ENCODE measurements around the gene TMBIM6. TPM values are rescaled to one million over a fixed set of nuclear protein-coding genes. Genes with fewer than 3 reads are reported as not detected.

The TMBIM6 gene
- total RNA-seq, 2 experiments from 2014 or later = 120 to 170 TPM

- Histone ChIP-seq H3K4me2 (ENCODE audit: low read length) (peak overlapping the region; percentile 95), H3K4me1 (ENCODE audit: insufficient read depth, low read length, poor library complexity, severe bottlenecking) (peaks cover 57% of the 10 kb centered on the region), H3K4me3 (ENCODE audit: low read depth, low read length, poor library complexity, severe bottlenecking) (peak overlapping the region; percentile 90), H2AFZ (ENCODE audit: low read length) (no peak overlapping the region), H3K27ac (ENCODE audit: low read depth, low read length, poor library complexity, severe bottlenecking) (no peak overlapping the region), H3K79me2 (ENCODE audit: insufficient read depth, low read depth, low read length) (peaks cover 56% of the 10 kb centered on the region), H3K9me3 (ENCODE audit: low read length) (no peaks in the 10 kb centered on the region), H4K20me1 (ENCODE audit: insufficient read depth, low read length) (peaks cover 10% of the 10 kb centered on the region; the same call in 1 of the 2 replicates), H3K36me3 (ENCODE audit: insufficient read depth, low read length) (no peaks in the 10 kb centered on the region), H3K9me2 (ENCODE audit: insufficient read depth, low read length) (no peaks in the 10 kb centered on the region)
- intact Hi-C loops (cut with micrococcal nuclease; ENCODE audit: unreplicated experiment) = loop anchor here (2.0 kb wide), 1 partner anchor 69 kb away; no protein-coding TSS in a partner anchor
- TF ChIP-seq CTCF (conservative IDR thresholded peaks at IDR 0.05; ENCODE audit: low read length) (no peak), EZH2phosphoT487 (IDR thresholded peaks at IDR 0.05; ENCODE audit: borderline replicate concordance, low read depth, low read length) (no peak)
- TSS peak; percentile 57 for BruUV-seq (replicated peaks)
- ChIA-PET CTCF (ENCODE audit: unreplicated experiment) (interaction anchor here (1.0 to 1.3 kb wide), 2 partner anchors 15 to 62 kb away, joined by 3 to 7 read pairs; no protein-coding TSS in a partner anchor), POLR2A (interaction anchor here (0.5 to 3.4 kb wide), 11 partner anchors 9 to 591 kb away, joined by 3 to 18 read pairs (median 4); partner anchors contain the start of genes PRPF40B and TMBIM6)
- DNase-seq (ENCODE audit: low spot score) = peak; percentile 37
Observed at GRCh38 chr12:49705479-49706134, 35.8 kb upstream of the TMBIM6 start.

- intact Hi-C loops (cut with micrococcal nuclease; ENCODE audit: unreplicated experiment) = loop anchor here (1.0 to 2.0 kb wide), 3 partner anchors 43 to 70 kb away; no protein-coding TSS in a partner anchor
- no peak for TF ChIP-seq CTCF (conservative IDR thresholded peaks at IDR 0.05; ENCODE audit: low read length)
- TF ChIP-seq EZH2phosphoT487 (IDR thresholded peaks at IDR 0.05; ENCODE audit: borderline replicate concordance, low read depth, low read length) = no peak
- no TSS peak for BruUV-seq (replicated peaks)
- Histone ChIP-seq H3K79me2 (ENCODE audit: insufficient read depth, low read depth, low read length) (peaks cover 46% of the 10 kb centered on the region; the same call in 1 of the 2 replicates), H2AFZ (ENCODE audit: low read length) (peak overlapping the region; percentile 51; the same call in 1 of the 2 replicates), H3K4me3 (ENCODE audit: low read depth, low read length, poor library complexity, severe bottlenecking) (peak overlapping the region; percentile 90), H3K4me1 (ENCODE audit: insufficient read depth, low read length, poor library complexity, severe bottlenecking) (peaks cover 47% of the 10 kb centered on the region), H3K4me2 (ENCODE audit: low read length) (peak overlapping the region; percentile 95), H3K36me3 (ENCODE audit: insufficient read depth, low read length) (no peaks in the 10 kb centered on the region), H4K20me1 (ENCODE audit: insufficient read depth, low read length) (peaks cover 10% of the 10 kb centered on the region; the same call in 1 of the 2 replicates), H3K27ac (ENCODE audit: low read depth, low read length, poor library complexity, severe bottlenecking) (peak overlapping the region; percentile 50), H3K9me3 (ENCODE audit: low read length) (no peaks in the 10 kb centered on the region), H3K9me2 (ENCODE audit: insufficient read depth, low read length) (no peaks in the 10 kb centered on the region)
- DNase-seq (ENCODE audit: low spot score) = peak; percentile 48
- POLR2A ChIA-PET = interaction anchor here (1.0 to 1.4 kb wide), 4 partner anchors 9 to 41 kb away, joined by 3 to 5 read pairs (median 4); partner anchors contain the start of gene TMBIM6
- CTCF ChIA-PET (ENCODE audit: unreplicated experiment) = interaction anchor here (1.0 kb wide), 2 partner anchors 53 to 61 kb away, joined by 3 read pairs; no protein-coding TSS in a partner anchor
Observed at GRCh38 chr12:49706351-49707127, 34.8 kb upstream of the TMBIM6 start.

All from OCI-LY7 (cell line).